ENCODE measurements around the gene SLC5A4.

Gene SLC5A4

DNA sequence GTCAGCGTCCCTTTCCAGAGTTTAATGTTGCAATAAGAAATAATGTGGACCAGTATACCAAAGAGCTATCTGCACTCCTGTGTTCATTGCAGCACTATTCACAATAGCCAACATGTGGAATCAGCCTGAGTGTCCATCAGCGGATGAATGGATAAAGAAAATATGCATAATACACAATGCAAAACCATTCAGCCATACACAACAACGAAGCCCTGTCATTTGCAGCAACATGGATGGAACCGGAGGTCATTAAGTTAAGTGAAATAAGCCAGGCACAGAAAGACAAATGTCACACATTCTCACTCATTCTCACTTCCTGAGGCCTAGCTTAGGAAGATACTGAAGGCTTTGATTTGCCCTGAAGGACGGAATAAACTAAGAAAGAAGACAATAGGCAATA is 22.1 kb downstream of the SLC5A4 start:
- no peak overlapping the region for H3K4me3 ChIP-seq (ENCODE audit: low read length)
- no peak for DNase-seq (ENCODE audit: low read depth)
- no peak for TF ChIP-seq CTCF (conservative IDR thresholded peaks at IDR 0.05; ENCODE audit: low read length)

GRCh38 chr22:32232191-32232830 is 22.8 kb downstream of the SLC5A4 start:
- TF ChIP-seq CTCF (conservative IDR thresholded peaks at IDR 0.05; ENCODE audit: low read length) = no peak
- no peak overlapping the region for H3K4me3 ChIP-seq (ENCODE audit: low read length)
- DNase-seq (ENCODE audit: low read depth) = no peak

GRCh38 chr22:32226326-32227104 is 28.6 kb downstream of the SLC5A4 start:
- no peak for TF ChIP-seq CTCF (conservative IDR thresholded peaks at IDR 0.05; ENCODE audit: low read length)
- DNase-seq (ENCODE audit: low read depth) = no peak
- H3K4me3 ChIP-seq (ENCODE audit: low read length) = no peak overlapping the region

GRCh38 chr22:32222991-32223390 is 32.2 kb downstream of the SLC5A4 start:
- H3K4me3 ChIP-seq (ENCODE audit: low read length) = no peak overlapping the region
- DNase-seq (ENCODE audit: low read depth) = peak; percentile 4
- TF ChIP-seq CTCF (conservative IDR thresholded peaks at IDR 0.05; ENCODE audit: low read length) = no peak

DNA sequence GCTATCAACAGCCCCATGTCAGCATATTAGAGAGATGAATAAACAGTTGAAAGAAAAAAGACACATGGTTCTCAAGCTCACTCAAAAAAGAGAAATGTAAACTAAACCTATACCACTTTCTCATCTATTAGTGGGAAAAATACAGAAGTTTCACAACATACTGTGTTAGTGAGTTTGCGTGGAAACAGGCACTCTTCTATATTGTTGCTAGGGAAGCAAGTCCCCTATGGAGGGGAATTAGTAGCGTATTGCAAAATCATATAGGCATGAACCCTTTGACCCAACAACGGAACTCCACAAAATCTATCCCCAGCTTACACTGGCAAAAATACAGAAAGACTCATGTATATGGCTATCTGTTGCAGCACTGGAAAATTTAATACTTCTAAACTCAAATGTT is 36.1 kb downstream of the SLC5A4 start:
- no peak for TF ChIP-seq CTCF (conservative IDR thresholded peaks at IDR 0.05; ENCODE audit: low read length)
- H3K4me3 ChIP-seq (ENCODE audit: low read length) = no peak overlapping the region
- DNase-seq (ENCODE audit: low read depth) = no peak

- DNase-seq (ENCODE audit: low read depth) = no peak
- no peak overlapping the region for H3K4me3 ChIP-seq (ENCODE audit: low read length)
- TF ChIP-seq CTCF (conservative IDR thresholded peaks at IDR 0.05; ENCODE audit: low read length) = no peak
Measured at GRCh38 chr22:32218470-32218869, 36.7 kb downstream of the SLC5A4 start.

- no peak for TF ChIP-seq CTCF (conservative IDR thresholded peaks at IDR 0.05; ENCODE audit: low read length)
- H3K4me3 ChIP-seq (ENCODE audit: low read length) = no peak overlapping the region
- DNase-seq (ENCODE audit: low read depth) = no peak
Measured at GRCh38 chr22:32217465-32217864, 37.7 kb downstream of the SLC5A4 start.

Measured in AG10803 (cell line).